Measurements from ENCODE around the gene PRKCA.

PRKCA gene

GRCh38 chr17:66547151-66547865 lies 244.9 kb downstream of the PRKCA start:
- TF ChIP-seq CTCF (conservative IDR thresholded peaks at IDR 0.05; ENCODE audit: control insufficient read depth, insufficient read depth, low read depth, low read length) = no peak
- DNase-seq (ENCODE audit: low read depth) = peak; percentile 54
- no peak overlapping the region for H3K4me3 ChIP-seq (ENCODE audit: control insufficient read depth, low read depth, low read length)

GRCh38 chr17:66548158-66548557 lies 245.7 kb downstream of the PRKCA start:
- no peak overlapping the region for H3K4me3 ChIP-seq (ENCODE audit: control insufficient read depth, low read depth, low read length)
- peak; percentile 55 for DNase-seq (ENCODE audit: low read depth)
- no peak for TF ChIP-seq CTCF (conservative IDR thresholded peaks at IDR 0.05; ENCODE audit: control insufficient read depth, insufficient read depth, low read depth, low read length)

GRCh38 chr17:66548659-66549310 lies 246.4 kb downstream of the PRKCA start:
- no peak overlapping the region for H3K4me3 ChIP-seq (ENCODE audit: control insufficient read depth, low read depth, low read length)
- peak; percentile 46 for DNase-seq (ENCODE audit: low read depth)
- TF ChIP-seq CTCF (conservative IDR thresholded peaks at IDR 0.05; ENCODE audit: control insufficient read depth, insufficient read depth, low read depth, low read length) = no peak

GRCh38 chr17:66549311-66549704 lies 246.9 kb downstream of the PRKCA start:
- no peak overlapping the region for H3K4me3 ChIP-seq (ENCODE audit: control insufficient read depth, low read depth, low read length)
- peak; percentile 65 for DNase-seq (ENCODE audit: low read depth)
- TF ChIP-seq CTCF (conservative IDR thresholded peaks at IDR 0.05; ENCODE audit: control insufficient read depth, insufficient read depth, low read depth, low read length) = no peak

GRCh38 chr17:66549731-66550207 lies 247.4 kb downstream of the PRKCA start:
- no peak overlapping the region for H3K4me3 ChIP-seq (ENCODE audit: control insufficient read depth, low read depth, low read length)
- DNase-seq (ENCODE audit: low read depth) = peak; percentile 73
- TF ChIP-seq CTCF (conservative IDR thresholded peaks at IDR 0.05; ENCODE audit: control insufficient read depth, insufficient read depth, low read depth, low read length) = no peak

- no peak overlapping the region for H3K4me3 ChIP-seq (ENCODE audit: control insufficient read depth, low read depth, low read length)
- TF ChIP-seq CTCF (conservative IDR thresholded peaks at IDR 0.05; ENCODE audit: control insufficient read depth, insufficient read depth, low read depth, low read length) = no peak
- DNase-seq (ENCODE audit: low read depth) = no peak
These were observed 249.4 kb downstream of the PRKCA start for GRCh38 chr17:66551839-66552238.
